Kidney epithelial cell (primary cell): ENCODE results near the gene CLSTN3. TPM values are rescaled to one million over a fixed set of nuclear protein-coding genes. Genes with fewer than 3 reads are reported as not detected.

Experiments used
- DNase-seq: peaks from one replicate; pipeline ENCODE4 v3.0.0-alpha.2; 2010; ENCODE audit warnings: low read depth
- H3K27me3 ChIP-seq: 2 replicates; pipeline ENCODE4 v1.6.0; 2011; ENCODE audit warnings: low read length; ENCODE audit not compliant: control insufficient read depth, insufficient read depth
- H3K36me3 ChIP-seq: 2 replicates; pipeline ENCODE4 v1.5.1; 2011; ENCODE audit warnings: low read length; ENCODE audit not compliant: control insufficient read depth, insufficient read depth
- H3K4me3 ChIP-seq: 2 replicates; pipeline ENCODE4 v1.5.1; 2011; ENCODE audit warnings: low read depth, mild to moderate bottlenecking, control low read depth, low read length
- total RNA-seq: library from RNA; depleted of rRNA; stranded (reverse); fragments of >200 nt; gene quantifications from 2 replicates; pipeline ENCODE4 v1.2.3, GENCODE V29; 2015
- TF ChIP-seq, protein P1 (sequence below): IDR thresholded peaks from 2 replicates; pipeline ENCODE4 v1.5.1; 2011; ENCODE audit warnings: mild to moderate bottlenecking, moderate library complexity, low read length, control low read depth, inconsistent platforms; ENCODE audit not compliant: insufficient read depth, poor library complexity, severe bottlenecking

Gene CLSTN3
- total RNA-seq, 1 donor from 2014 or later, result 61.3 TPM

DNA sequence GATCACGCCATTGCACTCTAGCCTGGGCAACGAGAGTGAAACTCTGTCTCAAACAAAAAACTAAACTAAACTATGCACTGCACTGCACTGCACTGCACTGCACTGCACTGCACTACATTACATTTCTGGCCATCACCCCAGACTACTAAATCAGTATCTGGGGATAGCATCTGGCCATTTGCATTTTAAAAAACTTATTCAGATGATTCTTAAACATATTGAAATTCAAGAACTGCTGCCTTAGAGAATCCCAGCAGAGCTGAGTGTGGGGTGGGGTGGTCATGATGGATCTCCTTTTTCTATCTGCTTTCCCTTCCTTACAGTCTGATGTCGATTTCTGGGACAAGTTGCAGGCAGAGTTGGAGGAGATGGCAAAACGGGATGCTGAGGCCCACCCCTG is 72.9 kb downstream of the CLSTN3 start:
- no peak for DNase-seq
- H3K27me3 ChIP-seq, result no peaks in the 10 kb centered on the region
- H3K4me3 ChIP-seq, result no peak overlapping the region
- H3K36me3 ChIP-seq, result peaks cover 3% of the 10 kb centered on the region
- TF ChIP-seq, protein P1, sequence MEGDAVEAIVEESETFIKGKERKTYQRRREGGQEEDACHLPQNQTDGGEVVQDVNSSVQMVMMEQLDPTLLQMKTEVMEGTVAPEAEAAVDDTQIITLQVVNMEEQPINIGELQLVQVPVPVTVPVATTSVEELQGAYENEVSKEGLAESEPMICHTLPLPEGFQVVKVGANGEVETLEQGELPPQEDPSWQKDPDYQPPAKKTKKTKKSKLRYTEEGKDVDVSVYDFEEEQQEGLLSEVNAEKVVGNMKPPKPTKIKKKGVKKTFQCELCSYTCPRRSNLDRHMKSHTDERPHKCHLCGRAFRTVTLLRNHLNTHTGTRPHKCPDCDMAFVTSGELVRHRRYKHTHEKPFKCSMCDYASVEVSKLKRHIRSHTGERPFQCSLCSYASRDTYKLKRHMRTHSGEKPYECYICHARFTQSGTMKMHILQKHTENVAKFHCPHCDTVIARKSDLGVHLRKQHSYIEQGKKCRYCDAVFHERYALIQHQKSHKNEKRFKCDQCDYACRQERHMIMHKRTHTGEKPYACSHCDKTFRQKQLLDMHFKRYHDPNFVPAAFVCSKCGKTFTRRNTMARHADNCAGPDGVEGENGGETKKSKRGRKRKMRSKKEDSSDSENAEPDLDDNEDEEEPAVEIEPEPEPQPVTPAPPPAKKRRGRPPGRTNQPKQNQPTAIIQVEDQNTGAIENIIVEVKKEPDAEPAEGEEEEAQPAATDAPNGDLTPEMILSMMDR, result no peak

- TF ChIP-seq, protein P1, result no peak
- Histone ChIP-seq H3K27me3 (no peaks in the 10 kb centered on the region), H3K36me3 (peaks cover 3% of the 10 kb centered on the region), H3K4me3 (no peak overlapping the region)
- DNase-seq, result no peak
These were observed 74.9 kb downstream of the CLSTN3 start for GRCh38 chr12:7205091-7205490.

- TF ChIP-seq, protein P1, result no peak
- Histone ChIP-seq H3K4me3 (no peak overlapping the region), H3K27me3 (no peaks in the 10 kb centered on the region), H3K36me3 (peaks cover 5% of the 10 kb centered on the region)
- no peak for DNase-seq
These were observed 76.5 kb downstream of the CLSTN3 start for GRCh38 chr12:7206691-7207090.

GRCh38 chr12:7207866-7208625 is 77.9 kb downstream of the CLSTN3 start:
- TF ChIP-seq, protein P1, result no peak
- no peak overlapping the region for H3K4me3 ChIP-seq
- no peak for DNase-seq
- peaks cover 3% of the 10 kb centered on the region for H3K36me3 ChIP-seq
- no peaks in the 10 kb centered on the region for H3K27me3 ChIP-seq

Other genes starting within 250 kb of the CLSTN3 start
- 11.6 and 12.8 TPM in 2 replicates for gene LRRC23, start 225.5 kb upstream of the CLSTN3 start, total RNA-seq
- 27.0 and 33.7 TPM in 2 replicates for gene ENO2, start 215.8 kb upstream of the CLSTN3 start, total RNA-seq
- 32.7 and 38.6 TPM in 2 replicates for gene ATN1, start 202.4 kb upstream of the CLSTN3 start, total RNA-seq
- gene RNU7-1, start 186.6 kb upstream of the CLSTN3 start, total RNA-seq, result not detected in 2 replicates
- 216 and 236 TPM in 2 replicates for gene C12orf57, start 186.3 kb upstream of the CLSTN3 start, total RNA-seq
- 17.0 and 31.3 TPM in 2 replicates for gene PTPN6, start 179.0 kb upstream of the CLSTN3 start, total RNA-seq
- gene PHB2, start 159.7 kb upstream of the CLSTN3 start, total RNA-seq, result 360 and 474 TPM in 2 replicates
- gene EMG1, start 159.5 kb upstream of the CLSTN3 start, total RNA-seq, result 32.4 and 33.3 TPM in 2 replicates
- 11.8 and 12.5 TPM in 2 replicates for gene LPCAT3, start 111.9 kb upstream of the CLSTN3 start, total RNA-seq
- gene C1S, start 69.7 kb upstream of the CLSTN3 start, total RNA-seq, result 2.8 and 4.0 TPM in 2 replicates
- gene C1R, start 37.9 kb upstream of the CLSTN3 start, total RNA-seq, result 7.5 and 13.5 TPM in 2 replicates
- gene C1RL, start 21.2 kb upstream of the CLSTN3 start, total RNA-seq, result 26.6 and 29.6 TPM in 2 replicates
- gene RBP5, start 1.5 kb upstream of the CLSTN3 start, total RNA-seq, result 0.27 TPM in 1 of 2 replicates, not detected in the other
- 25.0 and 32.1 TPM in 2 replicates for gene PEX5, start 59.3 kb downstream of the CLSTN3 start, total RNA-seq
- gene ACSM4, start 173.7 kb downstream of the CLSTN3 start, total RNA-seq, result not detected in 2 replicates